ENCODE data around the gene ENPP7.

Gene ENPP7

DNA sequence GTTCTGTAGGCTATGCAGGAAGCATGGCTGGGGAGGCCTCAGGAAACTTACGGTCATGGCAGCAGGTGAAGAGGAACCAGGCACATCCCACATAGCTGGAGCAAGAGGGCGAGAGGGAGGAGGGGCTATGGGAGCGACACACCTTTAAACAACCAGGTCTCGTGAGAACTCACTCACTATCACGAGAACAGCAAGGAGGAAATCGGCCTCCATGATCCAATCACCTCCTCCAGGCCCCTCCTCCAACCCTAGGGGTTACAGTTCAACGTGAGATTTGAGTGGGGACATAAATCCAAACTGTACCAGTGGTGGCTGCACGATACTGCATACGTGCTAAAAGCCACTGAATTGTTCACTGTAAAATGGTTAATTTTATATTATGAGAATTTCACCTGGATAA, 26.1 kb upstream of the ENPP7 start:
- DNase-seq, result no peak

DNA sequence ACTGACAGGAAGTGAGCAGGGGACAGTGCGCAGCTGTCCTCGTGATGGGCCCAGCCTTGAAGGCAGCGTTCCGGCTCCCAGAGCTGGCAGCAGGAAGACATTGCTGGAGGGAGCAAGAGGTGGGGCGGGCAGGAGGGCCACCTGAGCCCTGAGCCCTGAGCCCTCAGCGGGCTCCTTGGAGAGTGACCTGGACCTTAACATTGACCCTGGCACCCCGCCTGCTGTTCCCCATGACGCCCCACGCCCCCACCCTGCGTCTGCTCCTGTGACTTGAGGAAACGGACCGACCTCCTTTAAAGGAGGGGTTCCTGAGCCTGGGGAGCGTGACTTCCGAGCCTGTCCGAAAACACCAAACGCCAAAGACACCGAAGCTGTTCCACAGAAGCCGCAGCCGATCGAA, 25.1 kb upstream of the ENPP7 start:
- DNase-seq, result no peak

DNA sequence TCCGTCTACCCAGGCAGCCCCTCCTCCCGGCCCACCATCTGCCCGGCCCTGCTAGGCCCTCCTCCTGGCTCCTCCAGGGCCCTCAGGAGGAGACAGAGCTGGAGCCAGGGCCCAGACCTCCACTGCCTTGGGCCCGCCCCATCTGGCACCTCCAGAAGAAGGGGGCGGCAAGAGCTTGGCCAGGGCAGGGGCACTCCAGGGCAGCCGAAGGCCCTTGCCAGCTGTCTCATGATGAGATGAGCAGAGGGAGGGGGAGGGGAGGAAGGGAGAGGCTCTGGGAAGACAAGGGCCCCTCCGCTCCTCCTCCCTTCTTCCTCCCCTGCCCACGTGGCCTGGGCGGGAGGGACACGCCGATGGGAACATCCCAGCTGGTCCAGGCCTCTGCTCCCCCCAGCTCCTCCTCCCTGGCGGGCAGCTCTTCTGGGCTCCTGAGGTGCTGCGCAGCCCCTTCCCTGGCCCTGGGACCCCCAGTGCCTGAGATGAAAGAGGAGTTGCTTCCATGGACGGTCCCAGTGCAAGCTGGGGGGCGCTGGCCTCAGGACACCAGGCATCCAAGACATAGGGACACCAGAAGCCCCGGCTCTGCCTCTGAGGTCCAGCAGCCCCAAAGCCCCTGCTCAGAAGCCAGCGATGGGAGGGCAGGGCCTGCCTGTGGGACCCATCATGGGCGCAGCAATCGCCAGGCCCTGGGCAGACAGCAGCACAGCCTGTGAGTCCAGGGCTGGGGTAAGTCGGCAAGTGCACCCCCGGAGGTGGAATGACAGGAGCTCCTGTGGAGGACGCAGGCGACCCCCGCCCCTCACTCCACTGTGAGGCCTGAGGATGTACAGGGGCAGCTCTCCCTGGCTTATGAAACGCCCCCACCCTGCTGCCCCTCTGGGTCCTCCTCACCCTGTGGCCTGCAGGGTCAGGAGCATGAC, 23.6 kb upstream of the ENPP7 start:
- no peak for DNase-seq

DNA sequence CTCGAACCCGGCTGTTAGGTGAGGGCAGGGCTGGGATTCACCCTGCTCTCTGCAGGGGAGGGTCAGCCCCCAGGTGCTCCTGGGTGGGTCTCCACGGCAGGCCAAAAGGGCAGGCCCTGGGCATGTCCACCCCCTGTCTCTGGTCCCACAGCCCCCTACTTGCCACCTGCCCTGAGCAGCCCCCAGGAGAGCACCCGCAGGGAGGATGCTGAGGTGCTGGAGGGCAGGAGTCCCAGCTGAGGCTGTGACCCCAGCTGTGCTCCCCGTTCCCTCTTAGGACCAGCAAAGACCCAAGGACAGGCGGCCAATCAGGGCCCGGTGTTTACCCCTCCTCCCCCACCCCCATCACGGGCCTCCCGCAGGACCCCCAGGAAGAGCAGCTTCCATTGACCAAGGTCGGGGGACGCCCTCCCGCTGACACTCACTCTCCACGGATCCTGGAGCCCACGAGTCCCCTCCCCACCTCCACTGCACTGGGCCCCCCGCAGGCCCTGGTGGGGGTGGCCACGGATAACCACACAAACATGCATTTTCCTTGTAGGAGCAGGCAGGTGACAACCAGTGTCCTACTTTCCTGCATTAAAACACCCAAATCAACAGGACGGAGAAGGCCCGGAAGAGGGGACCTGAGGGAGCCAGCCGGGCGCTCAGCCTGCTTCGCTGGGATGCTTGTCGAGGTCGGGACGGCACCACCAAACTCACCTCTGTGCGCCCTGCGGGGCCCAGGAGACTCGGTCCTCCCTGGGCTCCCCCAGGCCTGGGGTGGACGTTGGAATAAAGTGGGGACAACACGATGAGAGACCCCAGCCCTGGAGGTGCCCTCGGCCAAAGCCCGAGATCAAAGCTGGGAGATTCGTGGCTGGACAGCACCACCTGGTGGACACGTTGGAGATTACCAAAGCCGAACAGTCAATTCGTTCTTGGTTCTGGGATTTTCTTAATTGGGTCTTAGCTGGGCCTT, 22.5 kb upstream of the ENPP7 start:
- DNase-seq, result peak; percentile 86

DNA sequence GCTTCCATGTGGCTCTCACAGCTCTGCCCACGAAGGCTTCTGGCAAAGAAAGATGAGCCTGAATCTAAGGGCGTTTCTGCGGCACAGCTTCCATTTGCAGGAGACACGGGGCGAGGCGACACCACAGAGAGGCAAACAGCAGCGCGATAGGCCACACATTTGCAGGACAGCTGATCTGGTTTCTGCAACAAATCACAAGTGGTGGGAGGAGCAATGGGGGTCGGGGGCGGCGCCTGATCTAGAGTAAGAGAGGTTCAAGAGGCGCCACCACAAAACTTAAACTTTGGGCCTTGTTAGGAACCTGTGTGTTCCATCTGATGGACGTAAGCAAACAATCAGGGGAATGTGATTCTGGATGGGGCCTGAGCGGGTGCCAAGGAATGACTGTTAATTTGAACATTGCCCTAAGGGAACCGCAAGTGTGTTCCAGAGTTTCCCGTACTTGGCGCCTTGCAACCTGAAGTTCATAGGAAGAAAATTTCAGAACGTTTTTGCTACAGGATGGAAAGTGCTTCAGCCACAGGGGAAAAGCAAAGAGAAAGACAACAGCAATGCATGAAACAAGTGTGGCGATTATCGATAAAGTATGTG, 18.9 kb upstream of the ENPP7 start:
- DNase-seq, result no peak

DNA sequence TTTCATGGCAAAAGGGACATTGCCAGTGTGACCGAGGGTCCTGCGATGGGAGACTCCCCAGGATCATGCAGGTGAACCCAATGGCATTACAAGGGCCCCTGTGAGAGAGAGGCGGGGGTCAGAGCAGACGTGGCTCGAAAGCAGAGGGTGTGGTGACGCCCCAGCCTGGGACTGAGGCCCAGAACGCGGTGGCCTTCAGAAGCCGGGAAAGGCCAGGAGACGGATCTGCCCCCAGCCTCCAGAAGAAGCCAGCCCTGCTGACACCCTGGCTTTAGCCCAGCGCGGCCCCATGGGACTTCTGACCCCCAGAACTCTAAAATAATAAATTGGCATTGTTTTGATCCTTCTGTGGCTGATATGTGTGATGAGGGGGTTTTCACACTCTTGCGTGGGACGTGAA, 17.4 kb upstream of the ENPP7 start:
- DNase-seq, result no peak

DNA sequence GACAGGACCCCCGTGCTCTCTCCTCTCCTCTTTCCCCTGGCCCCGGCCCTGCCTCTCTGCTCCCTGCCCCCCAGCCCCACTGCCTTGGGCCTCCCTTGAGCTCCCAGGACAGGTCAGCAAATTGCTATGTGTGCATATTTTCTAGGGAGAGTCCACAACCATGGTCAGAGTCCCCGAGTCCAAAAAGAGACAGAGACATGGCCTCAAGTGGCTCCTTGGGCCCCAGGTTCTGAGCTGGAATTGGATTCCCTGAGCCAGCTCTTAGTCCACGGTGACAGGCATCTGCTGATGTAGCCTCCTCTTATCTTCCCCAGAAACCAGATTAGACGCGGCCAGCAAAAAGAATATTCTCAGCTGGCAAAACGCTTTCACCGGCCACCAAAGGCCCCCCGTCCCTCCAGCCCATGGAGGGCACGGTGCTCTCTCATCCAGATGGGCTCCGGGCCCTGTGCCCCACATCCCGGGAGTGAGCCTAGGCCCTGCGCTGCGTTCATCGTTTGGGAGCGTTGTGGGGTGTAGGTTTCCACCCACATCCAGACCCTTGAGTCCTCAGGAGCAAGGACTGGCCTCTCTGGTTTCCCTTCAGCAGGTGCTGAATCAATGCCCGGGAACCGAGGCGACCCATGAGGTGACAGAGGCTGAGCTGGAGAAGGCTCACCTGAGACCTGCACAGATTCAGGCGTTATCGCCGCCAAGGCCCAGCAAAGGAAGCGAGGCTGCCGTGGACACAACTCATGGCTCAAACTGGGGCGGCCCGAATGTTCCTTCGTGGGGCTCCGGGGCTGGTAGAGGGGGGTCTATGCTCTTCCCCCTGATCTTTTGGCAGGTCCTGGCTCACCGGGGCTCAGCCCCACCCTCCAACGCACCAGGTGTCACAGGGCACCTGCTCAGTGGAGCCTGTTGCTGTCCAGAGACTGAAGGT, 16.3 kb upstream of the ENPP7 start:
- DNase-seq, result no peak

DNA sequence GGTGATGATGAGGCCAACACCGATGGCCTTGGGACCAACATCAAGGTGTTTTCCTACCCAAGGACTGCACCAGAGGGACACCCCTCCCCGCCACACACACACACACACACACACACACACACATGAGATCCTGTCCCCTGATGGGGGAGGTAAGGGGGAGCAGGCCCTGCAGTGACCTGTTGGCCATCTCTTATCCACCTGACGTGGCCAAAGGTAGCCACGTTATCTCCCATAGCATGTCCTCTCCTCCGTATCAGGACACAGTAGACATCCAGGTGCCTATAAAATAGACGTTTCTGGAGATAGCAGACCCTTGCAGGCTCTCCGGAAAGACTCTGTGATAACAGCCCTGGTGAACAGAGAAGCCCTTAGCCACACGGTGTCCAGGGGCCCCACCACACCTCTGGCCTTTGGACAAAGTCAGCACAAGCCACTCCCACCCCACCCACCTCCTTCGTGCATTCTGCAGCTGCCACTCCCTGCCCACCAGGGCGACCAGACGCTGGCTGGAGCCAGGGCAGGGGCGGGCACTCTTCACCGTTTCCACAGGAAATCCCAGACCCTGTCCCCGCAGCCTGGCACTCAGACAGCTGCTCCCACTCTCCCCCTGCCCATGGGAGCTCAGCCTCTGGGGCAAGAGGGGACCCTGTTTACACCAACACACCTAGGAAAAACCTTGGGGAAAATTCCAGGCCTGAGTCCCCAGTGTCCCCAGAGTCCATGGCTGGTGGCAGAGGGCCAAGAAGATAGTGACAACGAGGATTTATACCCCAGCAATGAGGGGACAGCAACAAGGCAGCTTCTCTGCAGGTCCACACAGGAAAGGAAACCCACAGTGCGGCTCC, 15.4 kb upstream of the ENPP7 start:
- DNase-seq, result no peak

DNA sequence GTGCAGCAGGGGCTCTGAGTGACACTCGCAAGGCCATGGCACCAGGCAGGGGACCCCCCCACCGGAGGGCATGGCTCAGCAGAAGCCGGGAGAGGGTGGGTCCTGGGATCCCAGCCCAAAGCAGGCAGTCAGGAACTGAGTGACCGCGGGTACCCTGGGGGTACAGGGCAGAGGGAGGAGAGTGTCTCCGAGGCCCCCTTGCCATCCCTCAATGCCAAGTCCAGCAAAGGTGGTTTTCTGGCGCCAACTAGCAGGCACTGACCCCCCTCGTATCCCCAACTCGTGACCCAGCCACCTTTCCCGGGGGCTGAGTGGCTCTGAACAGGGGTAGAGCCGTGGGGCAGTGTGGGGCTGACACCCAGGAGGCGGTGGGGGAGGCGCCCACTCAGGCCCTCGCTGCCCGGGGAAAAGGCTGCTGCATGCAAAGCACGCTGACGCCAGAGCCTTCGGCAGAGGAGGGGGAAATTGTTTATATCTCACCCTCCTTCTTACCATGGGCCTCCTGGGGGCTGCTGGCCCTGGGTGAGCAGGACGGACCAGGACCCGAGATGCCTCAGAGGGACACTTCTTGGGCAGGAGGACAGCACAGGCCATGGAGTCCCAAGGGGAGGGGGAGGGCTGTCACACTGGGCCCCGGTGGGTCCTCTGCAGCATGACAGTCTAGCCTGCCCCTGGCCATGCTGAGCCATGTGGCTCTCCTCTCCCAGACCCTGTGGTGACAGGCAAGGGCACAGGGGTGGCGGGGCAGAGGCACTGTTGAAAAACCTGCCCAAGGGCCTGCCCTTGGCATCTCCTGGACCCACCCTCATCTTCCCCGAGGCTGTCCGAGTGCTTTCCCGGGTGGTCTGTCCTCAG, 14.6 kb upstream of the ENPP7 start:
- no peak for DNase-seq

DNA sequence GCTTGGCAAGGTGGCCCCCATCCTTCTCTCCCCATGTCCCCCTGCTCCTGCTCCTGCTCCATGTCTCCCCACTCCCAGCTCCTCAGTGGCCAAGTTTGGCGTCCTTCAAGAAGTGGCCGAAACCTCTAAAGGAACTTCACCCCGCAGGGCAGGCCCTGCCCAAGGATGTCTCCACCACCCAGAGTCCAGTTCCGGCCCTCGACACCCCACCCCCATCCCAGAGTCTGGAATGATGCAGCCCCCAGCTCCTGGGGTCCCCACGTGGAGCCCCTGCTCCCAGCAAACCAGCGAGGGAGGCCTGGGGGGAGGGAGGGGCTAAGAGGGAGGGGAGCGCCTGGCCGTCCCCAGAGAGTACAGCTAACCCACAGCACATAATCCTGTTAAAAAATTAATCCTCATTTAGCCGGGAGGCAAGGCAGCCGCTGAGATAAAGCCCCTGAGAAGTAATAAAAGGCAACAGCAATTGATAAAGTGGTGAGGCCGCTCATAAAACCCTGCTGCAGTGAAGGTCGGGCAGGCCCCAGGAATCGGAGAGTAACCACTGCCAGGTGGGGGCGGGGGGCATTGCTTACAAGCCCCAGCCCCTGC, 9.9 kb upstream of the ENPP7 start:
- no peak for DNase-seq

DNA sequence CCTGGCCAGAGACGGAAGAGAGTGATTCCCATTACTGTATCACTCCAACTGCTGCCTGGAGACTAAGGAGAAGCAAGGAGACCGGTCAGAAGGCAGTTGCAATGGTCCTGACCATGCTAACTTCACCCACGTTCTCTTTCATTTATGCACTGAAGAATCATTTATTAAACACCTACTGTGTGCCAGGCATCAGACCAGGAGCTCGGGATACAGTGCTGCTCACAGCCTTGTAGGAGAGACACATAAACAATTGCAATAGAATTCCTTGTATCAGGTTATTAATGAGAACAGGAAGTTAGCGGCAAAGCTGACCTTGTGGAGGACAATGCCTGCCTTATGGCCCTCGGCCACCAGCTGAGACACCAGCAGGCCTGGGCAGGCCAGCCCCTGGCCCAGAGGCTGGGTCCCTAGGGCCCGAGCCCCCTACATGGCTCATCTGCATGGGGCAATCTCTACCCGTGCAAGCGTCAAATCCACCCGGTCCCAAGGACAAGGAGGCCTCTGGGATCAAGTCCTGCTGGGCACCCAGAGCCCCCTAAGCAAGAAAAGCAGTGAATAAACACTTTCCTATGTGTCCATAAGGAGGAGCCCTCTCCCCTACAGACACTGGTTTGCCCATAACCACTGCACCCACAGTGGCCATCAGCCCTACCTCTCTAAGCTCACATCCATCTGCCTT, 8.6 kb upstream of the ENPP7 start:
- no peak for DNase-seq

DNA sequence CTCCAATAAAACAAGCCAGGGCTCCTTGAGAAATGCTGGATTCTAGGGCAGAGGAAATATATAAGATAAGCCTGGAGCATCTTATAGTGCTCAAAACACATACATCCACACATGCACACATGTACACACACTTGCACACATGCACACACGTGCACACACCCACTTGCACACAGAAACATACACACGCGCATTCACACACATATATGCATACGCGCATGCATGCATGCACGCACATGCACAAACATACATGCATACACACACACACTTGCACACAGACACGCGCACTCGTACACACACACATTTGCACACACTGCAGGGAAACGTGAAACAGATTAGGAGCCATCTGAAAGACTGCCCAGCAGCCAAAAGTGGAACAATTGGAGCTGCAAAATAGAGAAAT, 8.0 kb upstream of the ENPP7 start:
- DNase-seq, result no peak

DNA sequence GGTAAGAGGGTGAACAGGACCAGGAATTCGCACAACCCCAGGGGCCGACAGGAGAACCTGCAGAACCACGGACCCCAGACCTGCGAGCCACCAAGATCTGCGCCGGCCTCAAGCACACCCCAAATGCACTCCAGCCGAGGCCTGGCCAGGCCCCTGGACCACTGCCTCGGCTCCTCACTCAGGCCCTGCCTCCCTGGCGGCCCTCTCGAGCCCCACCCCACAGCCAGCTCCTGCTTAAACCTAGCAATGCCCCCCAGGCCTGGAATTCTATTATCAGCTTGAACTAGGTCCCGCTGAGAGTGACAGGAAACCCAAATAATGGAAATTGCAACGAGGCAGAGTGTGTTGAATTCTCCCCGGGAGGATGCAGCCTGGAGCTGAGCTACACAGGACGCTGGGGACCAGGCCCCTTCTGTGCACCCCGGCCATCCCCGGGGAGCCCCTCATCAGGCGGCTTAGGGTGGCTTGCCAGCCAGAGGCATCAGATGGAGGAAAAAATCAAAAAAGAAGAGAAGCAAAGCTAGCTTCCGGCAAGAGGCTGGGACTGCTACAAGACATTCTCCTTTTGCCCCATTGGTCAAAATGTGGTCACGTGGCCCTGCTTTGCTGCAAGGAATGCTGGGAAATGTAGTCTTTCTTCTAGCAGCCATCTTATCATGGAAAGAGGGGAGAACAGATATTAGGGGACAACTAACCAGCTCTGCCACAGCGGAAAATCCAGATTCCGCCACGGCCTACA, 2.4 kb upstream of the ENPP7 start:
- peak; percentile 89 for DNase-seq

DNA sequence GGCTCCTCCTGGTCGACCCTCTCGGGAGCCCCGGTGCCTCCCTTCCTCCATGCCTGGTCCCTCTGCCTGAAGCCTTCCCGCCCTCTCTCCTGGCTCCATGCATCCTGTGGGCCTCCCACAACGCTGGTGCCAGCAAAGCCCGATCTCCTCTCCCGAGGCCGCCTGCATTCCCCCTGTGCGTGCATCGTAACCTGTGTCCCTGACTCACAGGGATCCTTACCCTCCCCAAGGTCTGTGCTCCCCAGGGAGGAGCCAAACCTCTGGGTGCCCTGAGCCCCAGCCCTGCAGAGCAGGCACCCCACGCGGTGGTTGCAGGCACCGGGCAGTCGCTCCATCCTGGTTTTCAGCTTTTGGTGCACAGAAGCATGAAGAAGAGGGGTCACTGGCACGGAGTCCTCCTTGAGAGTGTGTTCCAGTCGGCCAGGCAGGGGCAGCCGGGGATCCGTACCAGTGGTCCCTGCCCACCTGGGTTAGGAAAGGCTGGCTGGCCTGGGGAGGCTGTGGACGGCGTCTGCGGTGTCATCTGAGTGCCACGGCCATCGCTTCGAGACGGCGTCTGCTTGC, 1.8 kb upstream of the ENPP7 start:
- peak; percentile 62 for DNase-seq

DNA sequence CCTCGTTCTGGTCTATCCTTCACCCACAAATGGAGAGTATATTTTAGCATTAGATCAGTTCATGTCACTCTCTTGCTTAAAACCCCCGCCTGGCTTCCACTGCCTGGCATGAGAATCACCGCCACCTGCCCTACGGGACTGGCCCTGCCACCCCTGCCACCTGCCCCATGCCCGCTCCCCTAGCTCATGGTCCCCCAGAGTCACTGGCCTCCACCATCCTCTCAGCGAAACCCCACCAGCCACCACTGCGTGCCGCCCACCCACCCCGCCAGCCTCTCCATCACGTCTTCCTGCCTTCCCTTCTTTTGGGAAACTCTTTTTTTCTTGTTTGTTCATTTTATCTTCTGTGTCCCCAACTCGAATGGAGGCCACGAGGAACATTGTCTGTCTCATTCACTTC, 982 bp upstream of the ENPP7 start:
- no peak for DNase-seq

DNA sequence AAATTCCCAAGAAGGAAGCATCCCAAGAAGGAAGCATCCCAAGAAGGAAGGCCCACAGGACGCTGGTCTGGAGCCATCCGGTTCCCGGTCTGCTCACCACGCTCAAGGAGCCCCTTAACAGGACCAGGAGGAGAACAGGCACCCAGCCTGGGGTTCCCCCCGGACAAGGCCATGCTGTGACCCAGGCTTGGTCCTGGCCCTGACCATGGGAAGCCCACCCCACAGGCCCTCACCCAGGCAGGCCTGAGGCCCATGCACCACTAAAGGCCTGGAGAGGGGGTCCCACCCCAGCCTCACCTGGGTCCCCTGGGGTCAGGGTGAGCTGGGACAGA, 340 bp upstream of the ENPP7 start:
- no peak for DNase-seq

DNA sequence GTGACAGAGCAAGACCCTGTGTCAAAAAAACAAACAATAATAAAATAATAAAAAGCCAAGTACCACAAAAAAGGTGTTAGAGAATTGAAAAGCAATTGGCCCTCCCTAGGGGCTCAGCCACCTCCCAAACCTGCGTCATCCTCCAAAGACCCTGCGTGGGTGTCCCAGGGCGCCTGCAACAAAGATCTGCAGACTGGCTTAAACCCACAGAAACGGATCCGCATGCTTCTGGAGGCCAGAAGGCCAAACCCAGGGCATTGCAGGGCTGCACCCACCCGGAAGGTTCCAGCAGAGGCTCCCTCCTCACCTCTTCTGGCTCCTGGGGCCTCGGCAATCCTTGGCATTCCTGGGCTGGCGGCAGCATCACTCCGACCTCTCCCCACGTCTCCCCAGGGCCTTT, 1.5 kb downstream of the ENPP7 start:
- no peak for DNase-seq
